WTC11 (cell line): ENCODE data around the gene PIWIL4. TPM values are rescaled to one million over a fixed set of nuclear protein-coding genes. Genes with fewer than 3 reads are reported as not detected.
A peak's percentile ranks its signal among the peaks of the same experiment; 100 is the strongest.

Experiments
- AR ChIP-seq: fragments of 250-450 bp; sonication (Bioruptor Pico); IDR thresholded peaks from 2 replicates; pipeline ENCODE4 v1.9.0; 2021; ENCODE audit warnings: mild to moderate bottlenecking
- ELF4 ChIP-seq: sonication (generic); formaldehyde crosslinking; IDR thresholded peaks from 2 replicates; pipeline ENCODE4 v1.8.1; 2022; ENCODE audit warnings: low read depth, mild to moderate bottlenecking, moderate library complexity, missing genetic modification reagents
- GTF2I ChIP-seq: fragments of 250-450 bp; sonication (Bioruptor Pico); conservative IDR thresholded peaks from 2 replicates; pipeline ENCODE4 v1.4.0; 2021; ENCODE audit warnings: mild to moderate bottlenecking
- RELA ChIP-seq: sonication (generic); formaldehyde crosslinking; IDR thresholded peaks from 2 replicates; pipeline ENCODE4 v1.8.1; 2022; ENCODE audit warnings: missing genetic modification reagents, mild to moderate bottlenecking, borderline replicate concordance
- STAT6 ChIP-seq: sonication (generic); formaldehyde crosslinking; conservative IDR thresholded peaks from 2 replicates; pipeline ENCODE4 v1.8.1; 2023; ENCODE audit warnings: mild to moderate bottlenecking, low read depth, missing genetic modification reagents, moderate library complexity
- TEAD1 ChIP-seq: sonication (generic); formaldehyde crosslinking; IDR thresholded peaks from 2 replicates; pipeline ENCODE4 v1.8.0; 2022; ENCODE audit warnings: mild to moderate bottlenecking, missing genetic modification reagents
- ZNF138 ChIP-seq: sonication (generic); formaldehyde crosslinking; conservative IDR thresholded peaks from 2 replicates; pipeline ENCODE4 v1.8.1; 2022; ENCODE audit warnings: mild to moderate bottlenecking, moderate library complexity, missing genetic modification reagents
- ZNF396 ChIP-seq: fragments of 250-450 bp; sonication (Bioruptor Pico); IDR thresholded peaks from 2 replicates; pipeline ENCODE4 v1.8.0; 2021; ENCODE audit warnings: mild to moderate bottlenecking, moderate library complexity, borderline replicate concordance
- ZNF416 ChIP-seq: fragments of 250-450 bp; sonication (Bioruptor Pico); IDR thresholded peaks from 2 replicates; pipeline ENCODE4 v1.9.0; 2021; ENCODE audit warnings: mild to moderate bottlenecking, inconsistent platforms
- total RNA-seq: library from RNA; stranded (reverse); gene quantifications from 3 replicates; pipeline ENCODE4 v1.2.3, GENCODE V29; 2021
- TF ChIP-seq, protein P1 (sequence below): sonication (generic); formaldehyde crosslinking; IDR thresholded peaks from 2 replicates; pipeline ENCODE4 v1.8.0; 2023; ENCODE audit warnings: missing genetic modification reagents, mild to moderate bottlenecking, borderline replicate concordance
- TF ChIP-seq, protein P2 (sequence below): sonication (generic); formaldehyde crosslinking; IDR thresholded peaks from 2 replicates; pipeline ENCODE4 v1.8.0; 2022; ENCODE audit warnings: missing genetic modification reagents
- TF ChIP-seq, protein P3 (sequence below): sonication (generic); formaldehyde crosslinking; IDR thresholded peaks from 2 replicates; pipeline ENCODE4 v1.8.1; 2023; ENCODE audit warnings: mild to moderate bottlenecking, moderate library complexity, missing genetic modification reagents
- TF ChIP-seq, protein P4 (sequence below): sonication (generic); formaldehyde crosslinking; IDR thresholded peaks from 2 replicates; pipeline ENCODE4 v1.8.1; 2022; ENCODE audit warnings: mild to moderate bottlenecking, missing genetic modification reagents, moderate library complexity, borderline replicate concordance

PIWIL4 gene
- total RNA-seq, 1 experiment from 2014 or later, result 0.33 TPM

DNA sequence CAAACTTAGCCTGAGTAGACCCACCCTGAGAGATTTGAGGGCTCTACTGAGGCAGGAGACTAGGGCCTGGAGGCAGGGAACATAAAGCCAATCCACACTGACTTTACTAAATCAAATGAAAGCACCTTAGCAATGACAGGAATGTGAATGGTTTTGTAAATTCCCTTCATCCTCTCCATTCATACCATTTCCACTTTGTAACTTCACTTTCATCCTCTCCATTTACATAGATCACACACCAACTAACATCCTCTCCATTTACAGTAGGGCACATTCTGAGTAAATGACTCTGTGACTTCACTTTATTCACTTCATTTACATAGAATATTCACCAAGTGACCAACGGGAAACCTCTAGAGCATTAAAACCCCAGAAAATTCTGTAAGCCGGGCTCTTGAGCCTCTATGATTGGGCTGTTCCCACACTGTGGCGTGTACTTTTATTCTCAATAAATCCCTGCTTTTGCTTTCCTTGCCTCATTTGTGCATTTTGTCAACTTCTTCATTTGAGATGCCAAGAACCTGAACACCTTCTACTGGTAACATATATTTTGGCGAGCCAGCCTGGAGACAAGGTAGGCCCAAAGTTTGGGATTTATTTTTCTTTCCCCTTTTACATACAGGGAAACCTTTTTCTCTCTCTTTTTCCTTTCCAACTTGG, 82.9 kb downstream of the PIWIL4 start (continued):
- TF ChIP-seq, protein P1, sequence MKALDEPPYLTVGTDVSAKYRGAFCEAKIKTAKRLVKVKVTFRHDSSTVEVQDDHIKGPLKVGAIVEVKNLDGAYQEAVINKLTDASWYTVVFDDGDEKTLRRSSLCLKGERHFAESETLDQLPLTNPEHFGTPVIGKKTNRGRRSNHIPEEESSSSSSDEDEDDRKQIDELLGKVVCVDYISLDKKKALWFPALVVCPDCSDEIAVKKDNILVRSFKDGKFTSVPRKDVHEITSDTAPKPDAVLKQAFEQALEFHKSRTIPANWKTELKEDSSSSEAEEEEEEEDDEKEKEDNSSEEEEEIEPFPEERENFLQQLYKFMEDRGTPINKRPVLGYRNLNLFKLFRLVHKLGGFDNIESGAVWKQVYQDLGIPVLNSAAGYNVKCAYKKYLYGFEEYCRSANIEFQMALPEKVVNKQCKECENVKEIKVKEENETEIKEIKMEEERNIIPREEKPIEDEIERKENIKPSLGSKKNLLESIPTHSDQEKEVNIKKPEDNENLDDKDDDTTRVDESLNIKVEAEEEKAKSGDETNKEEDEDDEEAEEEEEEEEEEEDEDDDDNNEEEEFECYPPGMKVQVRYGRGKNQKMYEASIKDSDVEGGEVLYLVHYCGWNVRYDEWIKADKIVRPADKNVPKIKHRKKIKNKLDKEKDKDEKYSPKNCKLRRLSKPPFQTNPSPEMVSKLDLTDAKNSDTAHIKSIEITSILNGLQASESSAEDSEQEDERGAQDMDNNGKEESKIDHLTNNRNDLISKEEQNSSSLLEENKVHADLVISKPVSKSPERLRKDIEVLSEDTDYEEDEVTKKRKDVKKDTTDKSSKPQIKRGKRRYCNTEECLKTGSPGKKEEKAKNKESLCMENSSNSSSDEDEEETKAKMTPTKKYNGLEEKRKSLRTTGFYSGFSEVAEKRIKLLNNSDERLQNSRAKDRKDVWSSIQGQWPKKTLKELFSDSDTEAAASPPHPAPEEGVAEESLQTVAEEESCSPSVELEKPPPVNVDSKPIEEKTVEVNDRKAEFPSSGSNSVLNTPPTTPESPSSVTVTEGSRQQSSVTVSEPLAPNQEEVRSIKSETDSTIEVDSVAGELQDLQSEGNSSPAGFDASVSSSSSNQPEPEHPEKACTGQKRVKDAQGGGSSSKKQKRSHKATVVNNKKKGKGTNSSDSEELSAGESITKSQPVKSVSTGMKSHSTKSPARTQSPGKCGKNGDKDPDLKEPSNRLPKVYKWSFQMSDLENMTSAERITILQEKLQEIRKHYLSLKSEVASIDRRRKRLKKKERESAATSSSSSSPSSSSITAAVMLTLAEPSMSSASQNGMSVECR (CRISPR knock-in tag), result no peak
- TF ChIP-seq GTF2I (CRISPR knock-in tag) (no peak), ELF4 (CRISPR knock-in tag) (no peak), ZNF396 (CRISPR knock-in tag) (no peak), ZNF416 (CRISPR knock-in tag) (no peak), STAT6 (CRISPR knock-in tag) (no peak), RELA (CRISPR knock-in tag) (no peak), AR (CRISPR knock-in tag) (no peak), ZNF138 (no peak), TEAD1 (CRISPR knock-in tag) (peak; percentile 99)
- TF ChIP-seq, protein P2, sequence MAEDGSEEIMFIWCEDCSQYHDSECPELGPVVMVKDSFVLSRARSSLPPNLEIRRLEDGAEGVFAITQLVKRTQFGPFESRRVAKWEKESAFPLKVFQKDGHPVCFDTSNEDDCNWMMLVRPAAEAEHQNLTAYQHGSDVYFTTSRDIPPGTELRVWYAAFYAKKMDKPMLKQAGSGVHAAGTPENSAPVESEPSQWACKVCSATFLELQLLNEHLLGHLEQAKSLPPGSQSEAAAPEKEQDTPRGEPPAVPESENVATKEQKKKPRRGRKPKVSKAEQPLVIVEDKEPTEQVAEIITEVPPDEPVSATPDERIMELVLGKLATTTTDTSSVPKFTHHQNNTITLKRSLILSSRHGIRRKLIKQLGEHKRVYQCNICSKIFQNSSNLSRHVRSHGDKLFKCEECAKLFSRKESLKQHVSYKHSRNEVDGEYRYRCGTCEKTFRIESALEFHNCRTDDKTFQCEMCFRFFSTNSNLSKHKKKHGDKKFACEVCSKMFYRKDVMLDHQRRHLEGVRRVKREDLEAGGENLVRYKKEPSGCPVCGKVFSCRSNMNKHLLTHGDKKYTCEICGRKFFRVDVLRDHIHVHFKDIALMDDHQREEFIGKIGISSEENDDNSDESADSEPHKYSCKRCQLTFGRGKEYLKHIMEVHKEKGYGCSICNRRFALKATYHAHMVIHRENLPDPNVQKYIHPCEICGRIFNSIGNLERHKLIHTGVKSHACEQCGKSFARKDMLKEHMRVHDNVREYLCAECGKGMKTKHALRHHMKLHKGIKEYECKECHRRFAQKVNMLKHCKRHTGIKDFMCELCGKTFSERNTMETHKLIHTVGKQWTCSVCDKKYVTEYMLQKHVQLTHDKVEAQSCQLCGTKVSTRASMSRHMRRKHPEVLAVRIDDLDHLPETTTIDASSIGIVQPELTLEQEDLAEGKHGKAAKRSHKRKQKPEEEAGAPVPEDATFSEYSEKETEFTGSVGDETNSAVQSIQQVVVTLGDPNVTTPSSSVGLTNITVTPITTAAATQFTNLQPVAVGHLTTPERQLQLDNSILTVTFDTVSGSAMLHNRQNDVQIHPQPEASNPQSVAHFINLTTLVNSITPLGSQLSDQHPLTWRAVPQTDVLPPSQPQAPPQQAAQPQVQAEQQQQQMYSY (CRISPR knock-in tag), result no peak
- TF ChIP-seq, protein P3, sequence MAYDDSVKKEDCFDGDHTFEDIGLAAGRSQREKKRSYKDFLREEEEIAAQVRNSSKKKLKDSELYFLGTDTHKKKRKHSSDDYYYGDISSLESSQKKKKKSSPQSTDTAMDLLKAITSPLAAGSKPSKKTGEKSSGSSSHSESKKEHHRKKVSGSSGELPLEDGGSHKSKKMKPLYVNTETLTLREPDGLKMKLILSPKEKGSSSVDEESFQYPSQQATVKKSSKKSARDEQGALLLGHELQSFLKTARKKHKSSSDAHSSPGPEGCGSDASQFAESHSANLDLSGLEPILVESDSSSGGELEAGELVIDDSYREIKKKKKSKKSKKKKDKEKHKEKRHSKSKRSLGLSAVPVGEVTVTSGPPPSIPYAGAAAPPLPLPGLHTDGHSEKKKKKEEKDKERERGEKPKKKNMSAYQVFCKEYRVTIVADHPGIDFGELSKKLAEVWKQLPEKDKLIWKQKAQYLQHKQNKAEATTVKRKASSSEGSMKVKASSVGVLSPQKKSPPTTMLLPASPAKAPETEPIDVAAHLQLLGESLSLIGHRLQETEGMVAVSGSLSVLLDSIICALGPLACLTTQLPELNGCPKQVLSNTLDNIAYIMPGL (CRISPR knock-in tag), result no peak
- TF ChIP-seq, protein P4, sequence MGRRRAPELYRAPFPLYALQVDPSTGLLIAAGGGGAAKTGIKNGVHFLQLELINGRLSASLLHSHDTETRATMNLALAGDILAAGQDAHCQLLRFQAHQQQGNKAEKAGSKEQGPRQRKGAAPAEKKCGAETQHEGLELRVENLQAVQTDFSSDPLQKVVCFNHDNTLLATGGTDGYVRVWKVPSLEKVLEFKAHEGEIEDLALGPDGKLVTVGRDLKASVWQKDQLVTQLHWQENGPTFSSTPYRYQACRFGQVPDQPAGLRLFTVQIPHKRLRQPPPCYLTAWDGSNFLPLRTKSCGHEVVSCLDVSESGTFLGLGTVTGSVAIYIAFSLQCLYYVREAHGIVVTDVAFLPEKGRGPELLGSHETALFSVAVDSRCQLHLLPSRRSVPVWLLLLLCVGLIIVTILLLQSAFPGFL (CRISPR knock-in tag), result no peak
- TF ChIP-seq, all 79 proteins: peak for 16
